GM21381 (cell line): Measurements from ENCODE around the gene TNS1.
"Not testable (repeated sequence)": the region's sequence is repeated elsewhere in the genome, so short reads cannot be mapped to it uniquely, and the experiment has no call there.

Source experiments
- ATAC-seq: cut with Tn5 transposase; IDR thresholded peaks from one replicate; pipeline ENCODE4 v1.9.1; 2021; ENCODE audit warnings: mild to moderate bottlenecking, moderate library complexity; ENCODE audit not compliant: unreplicated experiment

TNS1 gene

GRCh38 chr2:217825469-217826235 lies 177.1 kb downstream of the TNS1 start:
- ATAC-seq = no peak

GRCh38 chr2:217824223-217824622 lies 178.6 kb downstream of the TNS1 start:
- ATAC-seq = no peak

GRCh38 chr2:217823626-217824025 lies 179.2 kb downstream of the TNS1 start:
- no peak for ATAC-seq

DNA sequence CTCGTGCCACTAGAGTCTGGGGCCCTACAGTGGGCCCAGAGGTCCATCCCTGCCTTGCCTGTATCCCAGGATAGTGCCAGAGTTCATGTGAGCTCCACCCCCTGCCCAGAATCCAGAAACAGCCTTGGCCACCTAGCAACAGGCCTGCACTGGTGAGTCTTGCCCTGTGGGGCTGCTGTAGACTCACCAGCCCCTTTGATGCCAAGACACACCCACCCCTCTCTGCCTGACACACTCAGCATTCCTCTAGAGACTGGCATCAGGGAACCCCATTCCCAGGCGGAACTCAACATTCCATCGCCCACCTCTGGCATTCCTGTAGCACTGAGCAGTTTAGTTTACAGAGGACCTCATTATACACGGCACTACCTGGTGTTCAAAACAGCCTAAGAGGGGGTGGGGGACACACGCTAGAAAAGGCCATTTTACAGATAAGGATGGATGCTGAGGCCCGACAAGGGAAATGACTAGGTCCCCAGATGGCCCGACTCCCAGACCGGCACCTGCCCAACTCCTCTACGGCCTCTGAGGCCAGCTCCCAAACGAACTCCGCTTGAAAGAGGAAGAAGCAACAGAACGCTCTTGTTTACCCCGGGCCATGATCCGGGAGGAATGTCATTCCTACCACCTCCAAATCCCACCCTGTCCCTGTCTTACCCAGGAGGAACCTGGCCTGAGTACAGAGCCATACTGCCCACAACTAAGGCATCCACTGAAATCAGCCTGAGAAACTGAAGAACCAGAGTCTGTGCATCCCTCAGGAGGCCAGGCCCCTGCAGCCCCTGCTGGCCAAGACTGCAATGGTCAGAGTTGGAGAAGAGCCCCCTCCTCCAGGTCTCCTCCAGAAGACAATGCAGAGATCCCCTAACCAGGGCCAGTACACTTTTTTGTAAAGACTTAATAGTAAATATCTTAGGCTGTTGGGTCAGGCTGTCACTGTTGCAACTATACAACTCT lies 180.2 kb downstream of the TNS1 start:
- ATAC-seq = no peak

- ATAC-seq = no peak
These were observed 181.2 kb downstream of the TNS1 start for GRCh38 chr2:217821536-217822147.

GRCh38 chr2:217820904-217821303 lies 181.9 kb downstream of the TNS1 start:
- no peak for ATAC-seq

- no peak for ATAC-seq
These were observed 182.5 kb downstream of the TNS1 start for GRCh38 chr2:217820091-217820819.

DNA sequence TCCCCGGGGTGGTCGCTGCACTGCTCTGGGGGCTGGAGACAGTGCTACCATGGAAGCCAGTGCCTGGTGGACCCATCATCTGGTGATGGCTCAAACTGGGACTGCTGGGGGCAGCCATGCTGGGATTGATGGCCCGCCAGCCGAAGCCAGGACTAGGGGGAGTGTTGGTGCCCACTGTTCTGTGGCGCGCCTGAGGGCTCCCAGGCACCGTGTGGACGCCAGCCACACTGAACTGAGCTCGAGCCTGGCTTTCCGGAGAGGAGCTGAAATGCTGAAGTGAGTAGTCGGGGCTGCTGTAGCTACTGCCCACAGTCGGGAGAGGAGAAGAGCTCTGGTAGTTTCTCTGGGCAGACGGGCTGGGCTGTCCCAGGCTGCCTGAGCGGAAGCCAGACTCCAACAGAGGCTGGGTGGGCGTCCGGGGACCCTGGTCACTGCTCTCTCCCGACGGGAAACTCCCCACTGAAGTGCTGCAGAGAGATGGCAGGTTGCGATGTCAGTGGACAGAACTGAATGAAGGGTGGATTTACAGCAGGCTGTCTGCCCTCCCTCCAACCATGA lies 184.4 kb downstream of the TNS1 start:
- no peak for ATAC-seq

GRCh38 chr2:217817466-217818292 lies 185.1 kb downstream of the TNS1 start:
- ATAC-seq = no peak

- ATAC-seq = no peak
These were observed 186.4 kb downstream of the TNS1 start for GRCh38 chr2:217816396-217816869.

DNA sequence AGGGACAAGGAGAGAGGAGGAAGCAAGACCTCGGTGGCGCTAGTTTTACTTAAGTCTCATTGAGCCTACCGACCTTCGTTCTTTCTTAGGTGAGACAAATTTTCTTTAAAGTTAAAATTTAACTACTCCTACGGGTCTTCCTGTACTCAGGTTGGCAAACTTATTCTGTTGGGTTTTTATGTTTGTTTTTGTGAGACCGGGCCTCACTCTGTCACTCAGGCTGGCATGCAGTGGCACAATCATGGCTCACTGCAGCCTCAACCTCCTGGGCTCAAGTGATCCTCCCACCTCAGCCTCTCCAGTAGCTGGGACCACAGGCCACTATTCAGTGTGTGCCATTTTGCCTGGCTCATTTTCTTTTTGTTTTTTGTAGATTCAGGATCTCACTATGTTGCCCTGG lies 189.0 kb downstream of the TNS1 start:
- ATAC-seq = no peak

- no peak for ATAC-seq
These were observed 190.6 kb downstream of the TNS1 start for GRCh38 chr2:217812170-217812569.

- no peak for ATAC-seq
These were observed 192.5 kb downstream of the TNS1 start for GRCh38 chr2:217810260-217810659.

GRCh38 chr2:217809736-217810135 lies 193.1 kb downstream of the TNS1 start:
- ATAC-seq = no peak

- ATAC-seq = not testable (repeated sequence)
These were observed 193.8 kb downstream of the TNS1 start for GRCh38 chr2:217808967-217809366.

DNA sequence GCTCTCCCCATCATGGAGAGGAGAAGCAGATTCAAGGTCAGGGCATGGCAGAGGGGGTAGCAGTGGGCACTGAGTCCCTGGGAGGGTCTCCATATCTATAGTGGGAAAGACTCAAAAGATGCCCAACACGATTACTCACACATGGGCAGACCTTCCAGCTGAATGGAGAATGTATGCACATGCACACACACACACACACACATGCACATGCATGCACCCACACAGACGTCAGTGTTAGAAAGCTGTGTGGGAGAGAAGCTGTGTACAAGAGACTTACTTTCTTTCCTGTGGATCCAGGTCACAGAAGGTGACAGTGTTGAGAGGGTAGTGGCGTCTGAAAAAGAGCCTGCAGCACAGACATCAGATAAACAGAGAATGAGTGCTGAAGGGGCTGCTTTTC lies 194.5 kb downstream of the TNS1 start:
- ATAC-seq = no peak

GRCh38 chr2:217807753-217808152 lies 195.0 kb downstream of the TNS1 start:
- no peak for ATAC-seq

GRCh38 chr2:217807025-217807424 lies 195.8 kb downstream of the TNS1 start:
- ATAC-seq = no peak

GRCh38 chr2:217806482-217806765 lies 196.4 kb downstream of the TNS1 start:
- no peak for ATAC-seq
